H1 (cell line): ENCODE measurements around the gene TRPT1. TPM values are rescaled to one million over a fixed set of nuclear protein-coding genes. Genes with fewer than 3 reads are reported as not detected.

Source experiments
- CTCF ChIA-PET: fragments of 300-600 bp; sonication (Branson Sonifier 250); formaldehyde crosslinking; loops from one replicate; lab custom pipeline; 2021; ENCODE audit not compliant: partially characterized antibody; lab: Charles Lee
- POLR2A ChIA-PET: fragments of 300-600 bp; sonication (Branson Sonifier 250); formaldehyde crosslinking; loops from one replicate; lab custom pipeline; 2021; ENCODE audit warnings: inconsistent platforms; ENCODE audit not compliant: partially characterized antibody; lab: Charles Lee
- DNase-seq, 2 experiments: peaks; one replicate each; pipeline versions ENCODE4 v3.0.0 to v3.0.0-alpha.2; 2010 to 2022; ENCODE audit warnings: low spot score in 2 of 2, low read depth in 1 of 2, mixed read lengths in 1 of 2
- FAIRE-seq: peaks from 2 replicates; lab custom pipeline; 2011; peaks lifted over from hg19 to GRCh38; lab: Jason Lieb, UNC
- H2AFZ ChIP-seq: 2 replicates; pipeline ENCODE4 v1.8.1; 2012; ENCODE audit warnings: low read length, inconsistent platforms
- H2AK5ac ChIP-seq: 2 replicates; pipeline ENCODE4 v1.6.1; 2013; ENCODE audit warnings: low read depth, low read length
- H2BK120ac ChIP-seq: replicated peaks from 2 replicates; pipeline ENCODE3; 2013; ENCODE audit warnings: low read depth, low read length, inconsistent platforms
- H2BK12ac ChIP-seq: 2 replicates; pipeline ENCODE4 v1.6.1; 2013; ENCODE audit warnings: low read depth, low read length
- H2BK15ac ChIP-seq: 2 replicates; pipeline ENCODE4 v1.6.1; 2013; ENCODE audit warnings: low read length
- H2BK20ac ChIP-seq: 2 replicates; pipeline ENCODE4 v1.6.1; 2013; ENCODE audit warnings: low read length
- H2BK5ac ChIP-seq: 2 replicates; pipeline ENCODE4 v1.6.1; 2013; ENCODE audit warnings: low read depth, low read length
- H3K14ac ChIP-seq: 2 replicates; pipeline ENCODE4 v1.6.1; 2013; ENCODE audit warnings: inconsistent platforms; ENCODE audit not compliant: insufficient read length
- H3K18ac ChIP-seq: 2 replicates; pipeline ENCODE4 v1.6.1; 2013; ENCODE audit warnings: low read length; ENCODE audit errors: extremely low read depth
- H3K23ac ChIP-seq: 2 replicates; pipeline ENCODE4 v1.6.1; 2013; ENCODE audit warnings: inconsistent platforms; ENCODE audit not compliant: insufficient read length
- H3K23me2 ChIP-seq: 2 replicates; pipeline ENCODE4 v1.6.1; 2013; ENCODE audit warnings: low read depth, low read length
- H3K27ac ChIP-seq: 2 replicates; pipeline ENCODE4 v1.6.1; 2011; ENCODE audit warnings: low read depth, low read length, inconsistent platforms
- H3K27me3 ChIP-seq, 4 experiments: replicated peaks in 1 of 4; 1 replicate in 1 of 4; 2 replicates in 3 of 4; pipeline versions ENCODE4 v1.6.1 to v1.8.1; 2011 to 2013; ENCODE audit warnings: low read length in 3 of 4, mild to moderate bottlenecking in 3 of 4, inconsistent platforms in 2 of 4, mixed read lengths in 2 of 4, moderate library complexity in 1 of 4; ENCODE audit not compliant: control insufficient read depth in 3 of 4, insufficient read depth in 3 of 4; ENCODE audit errors: extremely low read depth in 1 of 4
- H3K36me3 ChIP-seq, 4 experiments: 2 replicates each; pipeline versions ENCODE4 v1.6.1 to v1.8.1; 2011 to 2013; ENCODE audit warnings: mild to moderate bottlenecking in 4 of 4, low read length in 3 of 4, moderate library complexity in 2 of 4, control low read depth in 1 of 4, inconsistent platforms in 1 of 4; ENCODE audit not compliant: insufficient read depth in 4 of 4, control insufficient read depth in 2 of 4
- H3K4ac ChIP-seq: replicated peaks from 2 replicates; pipeline ENCODE3; 2013; ENCODE audit warnings: low read length, low read depth, mixed read lengths, inconsistent platforms; ENCODE audit not compliant: insufficient read length
- H3K4me1 ChIP-seq, 4 experiments: replicated peaks in 1 of 4; 1 replicate in 1 of 4; 2 replicates in 3 of 4; pipeline versions ENCODE4 v1.6.1 to v1.8.1; 2011 to 2013; ENCODE audit warnings: low read length in 3 of 4, inconsistent platforms in 2 of 4, mixed read lengths in 1 of 4; ENCODE audit not compliant: insufficient read depth in 4 of 4, control insufficient read depth in 3 of 4
- H3K4me2 ChIP-seq, 2 experiments: 2 replicates each; pipeline versions ENCODE4 v1.6.1 to v1.8.1; 2011 to 2013; ENCODE audit warnings: low read depth in 2 of 2, low read length in 2 of 2, control low read depth in 1 of 2, inconsistent platforms in 1 of 2, mild to moderate bottlenecking in 1 of 2; ENCODE audit not compliant: insufficient read depth in 1 of 2
- H3K4me3 ChIP-seq, 4 experiments: fragments of 200-600, 300-600 bp in 1 of 4; sonication (generic), shearing (Covaris generic), sonication (Bioruptor Twin) in 1 of 4; 2 replicates each; pipeline versions ENCODE4 v1.5.1 to v1.8.1; 2011 to 2016; ENCODE audit warnings: low read length in 4 of 4, low read depth in 3 of 4, control low read depth in 2 of 4, inconsistent platforms in 2 of 4, mild to moderate bottlenecking in 2 of 4, mixed read lengths in 1 of 4, moderate library complexity in 1 of 4; ENCODE audit not compliant: insufficient read depth in 2 of 4; ENCODE audit errors: extremely low read depth in 1 of 4
- H3K56ac ChIP-seq: replicated peaks from 2 replicates; pipeline ENCODE3; 2013; ENCODE audit warnings: low read depth, mild to moderate bottlenecking, mixed read lengths, low read length, inconsistent platforms; ENCODE audit not compliant: insufficient read length
- H3K79me1 ChIP-seq: 2 replicates; pipeline ENCODE4 v1.6.1; 2013; ENCODE audit warnings: low read depth, low read length, control low read depth
- H3K79me2 ChIP-seq, 2 experiments: 2 replicates each; pipeline versions ENCODE4 v1.6.1 to v1.8.1; 2012 to 2013; ENCODE audit warnings: low read length in 2 of 2, mild to moderate bottlenecking in 2 of 2, inconsistent platforms in 1 of 2; ENCODE audit not compliant: insufficient read depth in 2 of 2, control insufficient read depth in 1 of 2
- H3K9ac ChIP-seq, 4 experiments: replicated peaks in 1 of 4; 1 replicate in 1 of 4; 2 replicates in 3 of 4; pipeline versions ENCODE4 v1.6.1 to v1.8.1; 2011 to 2013; ENCODE audit warnings: low read depth in 3 of 4, low read length in 3 of 4, control low read depth in 2 of 4, mild to moderate bottlenecking in 2 of 4, moderate library complexity in 2 of 4, inconsistent platforms in 1 of 4; ENCODE audit errors: extremely low read depth in 1 of 4
- H3K9me3 ChIP-seq, 2 experiments: 2 replicates each; pipeline versions ENCODE4 v1.6.1 to v1.8.1; 2012 to 2013; ENCODE audit warnings: mild to moderate bottlenecking in 2 of 2, moderate library complexity in 2 of 2, control low read depth in 1 of 2, inconsistent platforms in 1 of 2, low read depth in 1 of 2, low read length in 1 of 2, mixed read lengths in 1 of 2; ENCODE audit not compliant: insufficient read depth in 2 of 2
- H4K20me1 ChIP-seq, 2 experiments: replicated peaks in 1 of 2; 2 replicates each; pipeline versions ENCODE3 to v1.8.1; 2011 to 2013; ENCODE audit warnings: inconsistent platforms in 2 of 2, low read length in 2 of 2, mild to moderate bottlenecking in 1 of 2; ENCODE audit not compliant: insufficient read depth in 2 of 2, control insufficient read depth in 1 of 2
- H4K5ac ChIP-seq: 2 replicates; pipeline ENCODE4 v1.6.1; 2013; ENCODE audit warnings: low read length, low read depth, mixed read lengths, inconsistent platforms; ENCODE audit not compliant: insufficient read length
- H4K8ac ChIP-seq: 2 replicates; pipeline ENCODE4 v1.8.0; 2013; ENCODE audit warnings: mild to moderate bottlenecking, moderate library complexity, low read length, inconsistent platforms; ENCODE audit not compliant: insufficient read depth; ENCODE audit errors: extremely low read depth
- H4K91ac ChIP-seq: replicated peaks from 2 replicates; pipeline ENCODE3; 2013; ENCODE audit warnings: low read length, mixed read lengths, inconsistent platforms; ENCODE audit not compliant: insufficient read length
- ASH2L ChIP-seq: fragments of 200-600, 300-600 bp; sonication (generic); IDR thresholded peaks from one replicate; pipeline ENCODE4 v1.7.1; 2017; ENCODE audit warnings: low read length
- BCL11A ChIP-seq, 2 experiments: IDR thresholded peaks; one replicate each; pipeline ENCODE4 v1.6.1; 2011; ENCODE audit warnings: low read depth in 2 of 2, low read length in 2 of 2, mild to moderate bottlenecking in 2 of 2
- CBX8 ChIP-seq: fragments of 300-800, 300-1000 bp; sonication (generic); IDR thresholded peaks from 2 replicates; pipeline ENCODE4 v1.7.1; 2016; ENCODE audit warnings: low read depth, low read length, borderline replicate concordance
- CTBP2 ChIP-seq: IDR thresholded peaks from 2 replicates; pipeline ENCODE4 v1.7.0; 2011; ENCODE audit warnings: borderline replicate concordance, mild to moderate bottlenecking, moderate library complexity, mixed read lengths, low read length; ENCODE audit not compliant: insufficient read depth, insufficient read length
- EGR1 ChIP-seq: IDR thresholded peaks from 2 replicates; pipeline ENCODE4 v1.6.1; 2011; ENCODE audit warnings: low read depth, low read length, borderline replicate concordance
- HDAC2 ChIP-seq, 2 experiments: fragments of 300-600 bp in 1 of 2; sonication (generic) in 1 of 2; IDR thresholded peaks; 2 replicates each; pipeline ENCODE4 v1.6.1; 2011 to 2012; ENCODE audit warnings: low read depth in 2 of 2, low read length in 2 of 2, mild to moderate bottlenecking in 2 of 2, moderate library complexity in 2 of 2, borderline replicate concordance in 1 of 2, inconsistent platforms in 1 of 2
- NRF1 ChIP-seq: IDR thresholded peaks from 2 replicates; pipeline ENCODE4 v1.6.1; 2011; ENCODE audit warnings: mild to moderate bottlenecking, low read depth, low read length, improper control_type of control experiment
- POLR2AphosphoS5 ChIP-seq: IDR thresholded peaks from 2 replicates; pipeline ENCODE4 v1.6.1; 2011; ENCODE audit warnings: low read depth, low read length
- RAD21 ChIP-seq, 2 experiments: IDR thresholded peaks in 1 of 2; conservative IDR thresholded peaks in 1 of 2; 2 replicates each; pipeline ENCODE4 v1.6.1; 2011; ENCODE audit warnings: low read depth in 2 of 2, low read length in 2 of 2, improper control_type of control experiment in 1 of 2, inconsistent platforms in 1 of 2, mild to moderate bottlenecking in 1 of 2, moderate library complexity in 1 of 2
- RNF2 ChIP-seq: fragments of 200-900, 300-1000 bp; sonication (generic); IDR thresholded peaks from 2 replicates; pipeline ENCODE4 v1.7.1; 2016; ENCODE audit warnings: borderline replicate concordance, low read depth, mild to moderate bottlenecking, antibody characterized with exemption, low read length; ENCODE audit not compliant: poor library complexity, severe bottlenecking; ENCODE audit errors: missing control alignments
- RXRA ChIP-seq: IDR thresholded peaks from 2 replicates; pipeline ENCODE4 v1.6.1; 2011; ENCODE audit warnings: low read depth, mild to moderate bottlenecking, low read length, moderate library complexity; ENCODE audit not compliant: insufficient read depth
- ZNF274 ChIP-seq: IDR thresholded peaks from 2 replicates; pipeline ENCODE4 v1.7.0; 2012; ENCODE audit warnings: low read length, borderline replicate concordance; ENCODE audit errors: extremely low read depth
- WGBS, 2 experiments: shearing (Covaris generic) in 1 of 2; methylation state at CpG; one replicate each; pipeline versions ENCODE4 v1.1.6 to v1.1.7; 2013 to 2015; ENCODE audit warnings: low lambda C conversion rate in 2 of 2, mixed read lengths in 2 of 2, inconsistent platforms in 1 of 2, low coverage in 1 of 2, missing lambda C conversion rate in 1 of 2; ENCODE audit not compliant: insufficient replicate concordance in 2 of 2, insufficient coverage in 1 of 2, insufficient read length in 1 of 2; ENCODE audit errors: extremely low coverage in 1 of 2, missing lambda C conversion rate in 1 of 2; 5-methylcytosine and 5-hydroxymethylcytosine counted together
- polyA plus RNA-seq, 7 experiments: library from polyadenylated mRNA; depleted of rRNA in 3 of 7; stranded (reverse) in 5 of 7; unstranded in 2 of 7; fragments of >200 nt in 5 of 7; fragments of 200-250 nt in 2 of 7; gene quantifications; 1 replicate in 5 of 7; 2 replicates in 1 of 7; 4 replicates in 1 of 7; pipeline versions ENCODE4 v1.2.1 to v1.2.3, GENCODE V29; 2011 to 2013; ENCODE audit warnings: missing spikeins in 2 of 7, mixed read lengths in 2 of 7
- total RNA-seq: library from RNA; stranded (reverse); fragmentation: NEBNext Ultra II Directional; extraction: Animal tissue kit (Norgen Biotek cat#: 25700); gene quantifications from 2 replicates; pipeline ENCODE4 v1.2.1, GENCODE V29; 2021

The TRPT1 gene
- total and polyA plus RNA-seq, 2 of the 8 experiments (the other 6 are each of a cell fraction or from before 2014, with no cell fraction given) = 34.5 to 74.6 TPM

GRCh38 chr11:64259533-64260067 lies 33.6 kb upstream of the TRPT1 start:
- no peaks in the 10 kb centered on the region for H3K27me3 ChIP-seq
- ChIA-PET CTCF (interaction anchor here (0.6 to 2.5 kb wide), 3 partner anchors 9 to 55 kb away, joined by 3 to 10 read pairs (median 4); partner anchors contain the start of gene PLCB3), POLR2A (interaction anchor here (1.0 to 7.1 kb wide), 5 partner anchors 7 to 17 kb away, joined by 3 to 101 read pairs (median 4); partner anchors contain the start of gene PPP1R14B)
- H3K56ac ChIP-seq = no peak overlapping the region
- no peak overlapping the region for H3K14ac ChIP-seq
- H3K9ac ChIP-seq = no peak overlapping the region
- no peak overlapping the region for H3K4me2 ChIP-seq
- no peak overlapping the region for H2BK5ac ChIP-seq
- H4K20me1 ChIP-seq = peaks cover 8 to 24% of the 10 kb centered on the region in 2 experiments
- no peak overlapping the region for H4K8ac ChIP-seq
- no peak overlapping the region for H2BK15ac ChIP-seq
- H3K4me1 ChIP-seq = no peaks in the 10 kb centered on the region; a peak in 3 of 7 replicates
- no peak overlapping the region for H4K5ac ChIP-seq
- FAIRE-seq (no peak), DNase-seq (no peak)
- no peaks in the 10 kb centered on the region for H3K9me3 ChIP-seq
- H3K4me3 ChIP-seq = no peak overlapping the region
- no peaks in the 10 kb centered on the region for H3K23me2 ChIP-seq
- no peaks in the 10 kb centered on the region for H3K79me1 ChIP-seq
- no peak overlapping the region for H2BK120ac ChIP-seq
- H2AFZ ChIP-seq = no peak overlapping the region
- WGBS, 2 experiments = 90% methylated on average over 4 of the region's 4 CpGs; no CpG with 5 or more reads in 1 of the 2 experiments
- no peak overlapping the region for H3K23ac ChIP-seq
- no peak overlapping the region for H3K18ac ChIP-seq
- H3K27ac ChIP-seq = no peak overlapping the region
- no peaks in the 10 kb centered on the region for H3K79me2 ChIP-seq
- H2AK5ac ChIP-seq = no peak overlapping the region
- H2BK12ac ChIP-seq = no peak overlapping the region
- no peak overlapping the region for H2BK20ac ChIP-seq
- H3K4ac ChIP-seq = no peak overlapping the region
- peaks cover 21 to 86% (median 43%) of the 10 kb centered on the region in 4 experiments for H3K36me3 ChIP-seq
- no peak overlapping the region for H4K91ac ChIP-seq
- TF ChIP-seq HDAC2 (IDR thresholded peaks at IDR 0.05; ENCODE audit: borderline replicate concordance in 1 of 2, low read depth in 2 of 2, low read length in 2 of 2) (no peak), RNF2 (no peak), RAD21 (IDR thresholded peaks at IDR 0.05 in 1 of 2, conservative IDR thresholded peaks at IDR 0.05 in 1 of 2; ENCODE audit: low read depth in 2 of 2, low read length in 2 of 2) (no peak), CBX8 (no peak), RXRA (no peak), EGR1 (no peak), ZNF274 (no peak), POLR2AphosphoS5 (no peak), NRF1 (no peak), BCL11A (IDR thresholded peaks at IDR 0.05; ENCODE audit: low read depth in 2 of 2, low read length in 2 of 2) (no peak), CTBP2 (no peak), ASH2L (no peak)
